ENCODE measurements around the gene ADAMTSL3.
A peak's percentile ranks its signal among the peaks of the same experiment; 100 is the strongest.
"Not testable (repeated sequence)": the region's sequence is repeated elsewhere in the genome, so short reads cannot be mapped to it uniquely, and the experiment has no call there.

The ADAMTSL3 gene

DNA sequence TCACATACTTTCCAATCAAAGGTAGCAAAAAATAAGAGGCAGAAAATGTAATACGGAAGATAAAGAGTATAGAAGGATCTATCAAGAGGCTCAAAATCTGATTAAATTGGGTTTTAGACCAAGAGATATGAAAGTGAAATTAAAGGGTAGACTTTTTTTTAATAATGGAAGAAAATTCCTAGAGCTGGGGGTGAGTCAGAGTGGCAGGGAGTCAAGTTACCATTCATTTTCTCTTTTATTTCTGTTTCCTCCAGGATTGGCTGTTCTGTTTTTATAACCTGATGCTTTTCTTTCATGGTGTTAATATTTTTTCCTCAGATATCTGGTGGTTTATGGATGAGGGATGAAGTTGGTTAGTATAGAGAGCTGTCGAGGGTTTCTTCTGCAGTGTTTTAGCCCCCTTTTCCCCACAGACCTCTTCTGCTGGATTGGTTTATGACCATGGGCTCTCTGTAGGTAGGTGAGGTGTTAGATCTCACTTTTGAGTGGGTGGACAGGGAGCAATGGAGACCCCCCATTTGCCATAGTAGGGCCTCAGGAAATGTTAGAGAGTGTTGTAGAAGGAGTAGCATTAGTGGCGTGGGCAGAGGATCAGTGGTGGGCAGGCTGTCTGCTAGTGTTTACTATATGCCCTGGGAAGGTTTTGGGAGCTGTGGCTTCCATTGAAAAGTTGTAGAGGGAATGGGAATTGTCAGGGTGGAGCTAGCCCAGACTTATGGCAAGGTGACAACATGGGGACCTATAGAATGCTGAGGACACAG, 380.1 kb downstream of the ADAMTSL3 start:
- Histone ChIP-seq H3K4me3 (ENCODE audit: low read length) (no peak overlapping the region), H3K9me3 (ENCODE audit: control insufficient read depth, insufficient read depth, low read length) (no peaks in the 10 kb centered on the region), H3K27ac (ENCODE audit: low read depth, low read length) (no peak overlapping the region), H4K20me1 (ENCODE audit: control insufficient read depth, insufficient read depth, low read depth, low read length) (no peaks in the 10 kb centered on the region), H3K36me3 (ENCODE audit: control insufficient read depth, low read length) (no peaks in the 10 kb centered on the region), H3K4me2 (ENCODE audit: low read length) (no peak overlapping the region), H3K27me3 (ENCODE audit: control insufficient read depth, low read length) (0 out of 2 replicates have a peak, but pooled peaks cover 7% of the 10 kb centered on the region), H3K79me2 (ENCODE audit: control insufficient read depth, low read length) (no peaks in the 10 kb centered on the region), H3K9me2 (replicated peaks; ENCODE audit: control insufficient read depth, low read length) (no peaks in the 10 kb centered on the region), H3F3A (ENCODE audit: control insufficient read depth, insufficient read depth) (no peaks in the 10 kb centered on the region), H3K4me1 (ENCODE audit: control insufficient read depth, low read length) (no peaks in the 10 kb centered on the region)
- TF ChIP-seq EZH2phosphoT487 (IDR thresholded peaks at IDR 0.05; ENCODE audit: borderline replicate concordance, low read length) = no peak

DNA sequence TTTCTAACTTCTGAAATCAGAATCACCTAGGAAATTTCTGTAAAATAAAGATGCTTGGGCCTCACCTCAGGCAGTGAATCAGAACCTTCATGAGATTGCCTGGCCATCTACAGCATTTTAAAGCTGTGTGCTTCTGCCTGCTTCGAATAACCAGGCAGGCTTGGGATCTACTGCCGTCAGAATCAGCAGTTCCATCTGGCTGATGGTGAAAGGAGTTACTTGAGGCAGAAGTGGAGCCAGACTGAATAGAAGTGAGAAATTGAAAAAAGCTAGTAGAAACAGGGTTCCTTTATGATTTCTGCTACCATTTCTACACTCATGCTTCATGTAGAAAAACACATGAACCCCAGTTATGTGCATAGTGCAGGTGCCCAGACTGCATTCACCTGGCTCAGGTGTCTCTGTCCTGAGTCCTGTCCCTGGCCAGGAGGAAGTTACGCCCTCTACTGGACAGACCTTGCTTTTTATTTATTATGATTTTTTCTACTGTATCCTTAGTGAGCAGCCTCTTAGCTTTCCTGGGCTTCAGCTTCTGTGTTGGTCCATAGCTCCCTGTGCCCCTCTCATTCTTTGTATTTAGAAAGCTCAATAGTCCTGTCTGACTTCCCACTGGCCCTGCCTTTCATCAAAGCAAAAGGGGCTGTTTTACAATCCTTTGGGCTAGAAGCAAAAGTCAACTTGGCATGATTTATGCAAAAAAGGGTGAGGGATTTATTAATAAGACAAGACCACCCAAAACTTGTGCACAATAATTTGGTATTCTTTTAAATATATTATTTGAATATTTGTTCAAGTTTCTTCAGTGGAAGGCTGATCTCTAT, 380.9 kb downstream of the ADAMTSL3 start:
- H3K9me3 ChIP-seq (ENCODE audit: control insufficient read depth, insufficient read depth, low read length) = no peaks in the 10 kb centered on the region
- H3K27ac ChIP-seq (ENCODE audit: low read depth, low read length) = no peak overlapping the region
- H3K79me2 ChIP-seq (ENCODE audit: control insufficient read depth, low read length) = no peaks in the 10 kb centered on the region
- no peak overlapping the region for H3K4me2 ChIP-seq (ENCODE audit: low read length)
- TF ChIP-seq, protein P1, sequence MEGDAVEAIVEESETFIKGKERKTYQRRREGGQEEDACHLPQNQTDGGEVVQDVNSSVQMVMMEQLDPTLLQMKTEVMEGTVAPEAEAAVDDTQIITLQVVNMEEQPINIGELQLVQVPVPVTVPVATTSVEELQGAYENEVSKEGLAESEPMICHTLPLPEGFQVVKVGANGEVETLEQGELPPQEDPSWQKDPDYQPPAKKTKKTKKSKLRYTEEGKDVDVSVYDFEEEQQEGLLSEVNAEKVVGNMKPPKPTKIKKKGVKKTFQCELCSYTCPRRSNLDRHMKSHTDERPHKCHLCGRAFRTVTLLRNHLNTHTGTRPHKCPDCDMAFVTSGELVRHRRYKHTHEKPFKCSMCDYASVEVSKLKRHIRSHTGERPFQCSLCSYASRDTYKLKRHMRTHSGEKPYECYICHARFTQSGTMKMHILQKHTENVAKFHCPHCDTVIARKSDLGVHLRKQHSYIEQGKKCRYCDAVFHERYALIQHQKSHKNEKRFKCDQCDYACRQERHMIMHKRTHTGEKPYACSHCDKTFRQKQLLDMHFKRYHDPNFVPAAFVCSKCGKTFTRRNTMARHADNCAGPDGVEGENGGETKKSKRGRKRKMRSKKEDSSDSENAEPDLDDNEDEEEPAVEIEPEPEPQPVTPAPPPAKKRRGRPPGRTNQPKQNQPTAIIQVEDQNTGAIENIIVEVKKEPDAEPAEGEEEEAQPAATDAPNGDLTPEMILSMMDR (IDR thresholded peaks at IDR 0.05; ENCODE audit: low read depth, low read length, poor library complexity, severe bottlenecking) = peak; percentile 43
- no peak for TF ChIP-seq EZH2phosphoT487 (IDR thresholded peaks at IDR 0.05; ENCODE audit: borderline replicate concordance, low read length)
- H3K27me3 ChIP-seq (ENCODE audit: control insufficient read depth, low read length) = 0 out of 2 replicates have a peak, but pooled peaks cover 7% of the 10 kb centered on the region
- no peaks in the 10 kb centered on the region for H3F3A ChIP-seq (ENCODE audit: control insufficient read depth, insufficient read depth)
- no peaks in the 10 kb centered on the region for H3K4me1 ChIP-seq (ENCODE audit: control insufficient read depth, low read length)
- no peaks in the 10 kb centered on the region for H4K20me1 ChIP-seq (ENCODE audit: control insufficient read depth, insufficient read depth, low read depth, low read length)
- H3K36me3 ChIP-seq (ENCODE audit: control insufficient read depth, low read length) = no peaks in the 10 kb centered on the region
- H3K4me3 ChIP-seq (ENCODE audit: low read length) = no peak overlapping the region
- H3K9me2 ChIP-seq (replicated peaks; ENCODE audit: control insufficient read depth, low read length) = no peaks in the 10 kb centered on the region

DNA sequence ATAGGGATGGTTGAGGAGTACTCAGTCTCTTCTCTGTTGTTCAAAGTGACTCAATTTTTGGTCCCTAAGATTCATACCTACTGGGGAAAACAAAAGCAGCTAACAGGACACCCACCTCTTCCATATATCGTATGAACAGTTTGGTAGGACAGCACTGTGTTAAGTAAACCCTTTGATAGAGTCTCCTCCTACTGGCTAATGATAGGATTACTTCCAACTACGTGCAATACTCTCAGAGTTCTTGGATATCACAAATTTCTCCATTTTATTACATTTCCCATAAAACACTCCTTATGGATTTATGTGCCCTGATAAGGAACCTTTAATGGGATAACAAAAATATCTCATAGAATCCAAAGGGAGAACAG, 381.5 kb downstream of the ADAMTSL3 start:
- H3K79me2 ChIP-seq (ENCODE audit: control insufficient read depth, low read length) = no peaks in the 10 kb centered on the region
- H3K36me3 ChIP-seq (ENCODE audit: control insufficient read depth, low read length) = no peaks in the 10 kb centered on the region
- no peaks in the 10 kb centered on the region for H3K4me1 ChIP-seq (ENCODE audit: control insufficient read depth, low read length)
- no peak overlapping the region for H3K4me3 ChIP-seq (ENCODE audit: low read length)
- 0 out of 2 replicates have a peak, but pooled peaks cover 7% of the 10 kb centered on the region for H3K27me3 ChIP-seq (ENCODE audit: control insufficient read depth, low read length)
- TF ChIP-seq EZH2phosphoT487 (IDR thresholded peaks at IDR 0.05; ENCODE audit: borderline replicate concordance, low read length) = no peak
- TF ChIP-seq, protein P1 (IDR thresholded peaks at IDR 0.05; ENCODE audit: low read depth, low read length, poor library complexity, severe bottlenecking) = no peak
- no peak overlapping the region for H3K4me2 ChIP-seq (ENCODE audit: low read length)
- H3K9me3 ChIP-seq (ENCODE audit: control insufficient read depth, insufficient read depth, low read length) = no peaks in the 10 kb centered on the region
- no peak overlapping the region for H3K27ac ChIP-seq (ENCODE audit: low read depth, low read length)
- no peaks in the 10 kb centered on the region for H3F3A ChIP-seq (ENCODE audit: control insufficient read depth, insufficient read depth)
- no peaks in the 10 kb centered on the region for H4K20me1 ChIP-seq (ENCODE audit: control insufficient read depth, insufficient read depth, low read depth, low read length)
- no peaks in the 10 kb centered on the region for H3K9me2 ChIP-seq (replicated peaks; ENCODE audit: control insufficient read depth, low read length)

DNA sequence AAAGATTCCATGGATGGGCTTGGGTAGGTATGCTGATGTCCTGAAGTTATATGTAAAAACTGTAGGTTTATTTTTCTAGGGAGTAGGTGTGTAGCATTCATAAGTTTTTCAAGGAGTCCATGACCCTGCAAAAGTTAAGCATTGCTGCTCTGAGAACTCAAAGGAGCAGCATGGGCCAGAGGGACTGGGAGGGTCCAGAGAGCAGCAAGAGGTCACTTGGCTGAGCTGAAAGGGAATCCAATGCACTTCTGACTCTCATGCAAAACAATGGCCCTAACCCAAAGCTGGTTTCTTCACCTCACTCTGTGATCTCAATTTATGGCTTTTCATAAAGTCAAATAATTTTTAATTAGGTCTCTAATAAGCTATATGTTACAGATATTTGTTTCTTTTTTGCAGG, 383.4 kb downstream of the ADAMTSL3 start:
- H3K4me3 ChIP-seq (ENCODE audit: low read length) = no peak overlapping the region
- no peaks in the 10 kb centered on the region for H4K20me1 ChIP-seq (ENCODE audit: control insufficient read depth, insufficient read depth, low read depth, low read length)
- no peaks in the 10 kb centered on the region for H3K9me2 ChIP-seq (replicated peaks; ENCODE audit: control insufficient read depth, low read length)
- no peaks in the 10 kb centered on the region for H3K9me3 ChIP-seq (ENCODE audit: control insufficient read depth, insufficient read depth, low read length)
- no peaks in the 10 kb centered on the region for H3K79me2 ChIP-seq (ENCODE audit: control insufficient read depth, low read length)
- H3K27me3 ChIP-seq (ENCODE audit: control insufficient read depth, low read length) = no peaks in the 10 kb centered on the region
- no peaks in the 10 kb centered on the region for H3K36me3 ChIP-seq (ENCODE audit: control insufficient read depth, low read length)
- H3F3A ChIP-seq (ENCODE audit: control insufficient read depth, insufficient read depth) = no peaks in the 10 kb centered on the region
- H3K27ac ChIP-seq (ENCODE audit: low read depth, low read length) = no peak overlapping the region
- no peaks in the 10 kb centered on the region for H3K4me1 ChIP-seq (ENCODE audit: control insufficient read depth, low read length)
- no peak for TF ChIP-seq EZH2phosphoT487 (IDR thresholded peaks at IDR 0.05; ENCODE audit: borderline replicate concordance, low read length)
- TF ChIP-seq, protein P1 (IDR thresholded peaks at IDR 0.05; ENCODE audit: low read depth, low read length, poor library complexity, severe bottlenecking) = no peak
- no peak overlapping the region for H3K4me2 ChIP-seq (ENCODE audit: low read length)

DNA sequence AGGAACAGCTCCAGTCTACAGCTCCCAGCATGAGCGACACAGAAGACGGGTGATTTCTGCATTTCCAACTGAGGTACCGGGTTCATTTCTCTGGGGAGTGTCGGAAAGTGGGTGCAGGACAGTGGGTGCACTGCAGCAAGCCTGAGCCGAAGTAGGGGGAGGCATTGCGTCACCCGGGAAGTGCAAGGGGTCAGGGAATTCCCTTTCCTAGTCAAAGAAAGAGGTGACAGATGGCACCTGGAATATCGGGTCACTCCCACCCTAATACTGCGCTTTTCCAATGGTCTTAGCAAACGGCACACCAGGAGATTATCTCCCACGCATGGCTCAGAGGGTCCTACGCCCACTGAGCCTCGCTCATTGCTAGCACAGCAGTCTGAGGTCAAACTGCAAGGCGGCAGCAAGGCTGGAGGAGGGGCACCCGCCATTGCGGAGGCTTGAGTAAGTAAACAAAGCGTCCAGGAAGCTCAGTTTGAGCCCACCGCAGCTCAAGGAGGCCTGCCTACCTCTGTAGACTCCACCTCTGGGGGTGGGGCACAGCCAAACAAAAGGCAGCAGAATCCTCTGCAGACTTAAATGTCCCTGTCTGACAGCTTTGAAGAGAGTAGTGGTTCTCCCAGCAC, 388.6 kb downstream of the ADAMTSL3 start:
- H4K20me1 ChIP-seq (ENCODE audit: control insufficient read depth, insufficient read depth, low read depth, low read length); H3K36me3 ChIP-seq (ENCODE audit: control insufficient read depth, low read length); H3F3A ChIP-seq (ENCODE audit: control insufficient read depth, insufficient read depth); H3K9me3 ChIP-seq (ENCODE audit: control insufficient read depth, insufficient read depth, low read length); H3K27me3 ChIP-seq (ENCODE audit: control insufficient read depth, low read length); H3K4me1 ChIP-seq (ENCODE audit: control insufficient read depth, low read length); H3K79me2 ChIP-seq (ENCODE audit: control insufficient read depth, low read length); H3K9me2 ChIP-seq (replicated peaks; ENCODE audit: control insufficient read depth, low read length); H3K4me2 ChIP-seq (ENCODE audit: low read length); H3K4me3 ChIP-seq (ENCODE audit: low read length); H3K27ac ChIP-seq (ENCODE audit: low read depth, low read length): not testable (repeated sequence)
